ENCODE measurements around the gene ST3GAL6.

ST3GAL6 gene

GRCh38 chr3:98764472-98764884 is 1.3 kb downstream of the ST3GAL6 start:
- Histone ChIP-seq H3K4me3 (ENCODE audit: low read length) (peak overlapping the region; percentile 76), H3K4me2 (ENCODE audit: low read length) (peak overlapping the region; percentile 94), H3K9me3 (ENCODE audit: control insufficient read depth, insufficient read depth, low read length) (no peaks in the 10 kb centered on the region), H4K20me1 (ENCODE audit: control insufficient read depth, insufficient read depth, low read depth, low read length) (no peaks in the 10 kb centered on the region), H3K9me2 (replicated peaks; ENCODE audit: control insufficient read depth, low read length) (no peaks in the 10 kb centered on the region), H3F3A (ENCODE audit: control insufficient read depth, insufficient read depth) (peaks cover 22% of the 10 kb centered on the region), H3K27me3 (ENCODE audit: control insufficient read depth, low read length) (no peaks in the 10 kb centered on the region), H3K36me3 (ENCODE audit: control insufficient read depth, low read length) (peaks cover 19% of the 10 kb centered on the region), H3K79me2 (ENCODE audit: control insufficient read depth, low read length) (peaks cover 35% of the 10 kb centered on the region), H3K27ac (ENCODE audit: low read depth, low read length) (peak overlapping the region; percentile 93), H3K4me1 (ENCODE audit: control insufficient read depth, low read length) (peaks cover 77% of the 10 kb centered on the region)
- TF ChIP-seq CTCF (IDR thresholded peaks at IDR 0.05; ENCODE audit: low read depth, low read length, poor library complexity, severe bottlenecking) (peak; percentile 31), EZH2phosphoT487 (IDR thresholded peaks at IDR 0.05; ENCODE audit: borderline replicate concordance, low read length) (no peak)

- TF ChIP-seq CTCF (IDR thresholded peaks at IDR 0.05; ENCODE audit: low read depth, low read length, poor library complexity, severe bottlenecking) (no peak), EZH2phosphoT487 (IDR thresholded peaks at IDR 0.05; ENCODE audit: borderline replicate concordance, low read length) (no peak)
- no peaks in the 10 kb centered on the region for H3K9me3 ChIP-seq (ENCODE audit: control insufficient read depth, insufficient read depth, low read length)
- H3K4me1 ChIP-seq (ENCODE audit: control insufficient read depth, low read length): peaks cover 69% of the 10 kb centered on the region
- H3K36me3 ChIP-seq (ENCODE audit: control insufficient read depth, low read length): peaks cover 30% of the 10 kb centered on the region
- H3K4me2 ChIP-seq (ENCODE audit: low read length): peak overlapping the region; percentile 94
- H3K27me3 ChIP-seq (ENCODE audit: control insufficient read depth, low read length): no peaks in the 10 kb centered on the region
- H3K9me2 ChIP-seq (replicated peaks; ENCODE audit: control insufficient read depth, low read length): no peaks in the 10 kb centered on the region
- H3F3A ChIP-seq (ENCODE audit: control insufficient read depth, insufficient read depth): peaks cover 15% of the 10 kb centered on the region
- H3K27ac ChIP-seq (ENCODE audit: low read depth, low read length): no peak overlapping the region
- peak overlapping the region; percentile 76 for H3K4me3 ChIP-seq (ENCODE audit: low read length)
- peaks cover 35% of the 10 kb centered on the region for H3K79me2 ChIP-seq (ENCODE audit: control insufficient read depth, low read length)
- H4K20me1 ChIP-seq (ENCODE audit: control insufficient read depth, insufficient read depth, low read depth, low read length): no peaks in the 10 kb centered on the region
These were observed 2.6 kb downstream of the ST3GAL6 start for GRCh38 chr3:98765721-98766120.

- Histone ChIP-seq H3K4me1 (ENCODE audit: control insufficient read depth, low read length) (peaks cover 60% of the 10 kb centered on the region), H3K27me3 (ENCODE audit: control insufficient read depth, low read length) (no peaks in the 10 kb centered on the region), H3F3A (ENCODE audit: control insufficient read depth, insufficient read depth) (peaks cover 9% of the 10 kb centered on the region), H3K9me2 (replicated peaks; ENCODE audit: control insufficient read depth, low read length) (no peaks in the 10 kb centered on the region), H3K36me3 (ENCODE audit: control insufficient read depth, low read length) (peaks cover 37% of the 10 kb centered on the region), H3K27ac (ENCODE audit: low read depth, low read length) (no peak overlapping the region), H3K9me3 (ENCODE audit: control insufficient read depth, insufficient read depth, low read length) (no peaks in the 10 kb centered on the region), H3K4me3 (ENCODE audit: low read length) (peak overlapping the region; percentile 13; the same call in 1 of the 2 replicates), H3K79me2 (ENCODE audit: control insufficient read depth, low read length) (peaks cover 35% of the 10 kb centered on the region), H3K4me2 (ENCODE audit: low read length) (peak overlapping the region; percentile 8), H4K20me1 (ENCODE audit: control insufficient read depth, insufficient read depth, low read depth, low read length) (no peaks in the 10 kb centered on the region)
- TF ChIP-seq CTCF (IDR thresholded peaks at IDR 0.05; ENCODE audit: low read depth, low read length, poor library complexity, severe bottlenecking): no peak
- TF ChIP-seq EZH2phosphoT487 (IDR thresholded peaks at IDR 0.05; ENCODE audit: borderline replicate concordance, low read length): no peak
These were observed 3.8 kb downstream of the ST3GAL6 start for GRCh38 chr3:98766924-98767323.

Data from DOHH2 (cell line).